HUES64 (cell line): ENCODE results near the gene KRTAP17-1.

Experiments used
- H3K27ac ChIP-seq: 2 replicates; pipeline ENCODE4 v1.7.0; 2013; ENCODE audit warnings: low read depth, low read length, inconsistent platforms
- H3K27me3 ChIP-seq: 2 replicates; pipeline ENCODE4 v1.6.1; 2013; ENCODE audit warnings: mild to moderate bottlenecking, low read length; ENCODE audit not compliant: insufficient read depth
- H3K36me3 ChIP-seq: 2 replicates; pipeline ENCODE4 v1.6.1; 2013; ENCODE audit warnings: mild to moderate bottlenecking, low read length; ENCODE audit not compliant: insufficient read depth
- H3K4me1 ChIP-seq: 2 replicates; pipeline ENCODE4 v1.6.1; 2013; ENCODE audit warnings: mild to moderate bottlenecking, low read length, moderate library complexity; ENCODE audit not compliant: insufficient read depth
- H3K4me3 ChIP-seq: 2 replicates; pipeline ENCODE4 v1.5.1; 2013; ENCODE audit warnings: mild to moderate bottlenecking, low read length, moderate library complexity
- H3K9ac ChIP-seq: 2 replicates; pipeline ENCODE4 v1.6.1; 2013; ENCODE audit warnings: mild to moderate bottlenecking, low read depth, low read length
- H3K9me3 ChIP-seq: 2 replicates; pipeline ENCODE4 v1.6.1; 2013; ENCODE audit warnings: low read depth, low read length; ENCODE audit not compliant: insufficient read depth
- WGBS: fragments of 150-250, 120-280 bp; methylation state at CpG from one replicate; pipeline ENCODE4 v1.1.7; 2013; ENCODE audit warnings: missing lambda C conversion rate; 5-methylcytosine and 5-hydroxymethylcytosine counted together

KRTAP17-1 gene

DNA sequence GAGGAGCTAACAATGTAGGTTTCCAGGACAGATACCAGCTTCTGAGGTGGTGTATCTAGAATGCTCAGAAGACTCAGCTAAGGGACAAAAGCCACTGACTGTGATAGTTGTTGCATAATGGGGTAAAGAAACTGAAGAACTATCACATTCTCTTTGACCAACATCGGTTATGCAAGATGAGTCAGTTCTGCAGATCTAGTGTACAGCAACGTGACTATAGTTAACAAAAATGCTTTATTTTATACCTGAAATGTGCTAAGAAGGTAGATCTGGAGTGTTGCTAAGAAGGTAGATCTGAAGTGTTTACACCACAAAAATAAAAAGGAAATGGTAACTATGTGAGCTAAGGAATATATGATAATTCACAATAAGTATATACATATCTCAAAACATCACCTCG is 47.8 kb downstream of the KRTAP17-1 start:
- no peaks in the 10 kb centered on the region; the same call in 1 of the 2 replicates for H3K27me3 ChIP-seq
- H3K36me3 ChIP-seq = no peaks in the 10 kb centered on the region
- H3K4me1 ChIP-seq = no peaks in the 10 kb centered on the region
- WGBS = 88% methylated on average over 1 of the region's 3 CpGs
- no peak overlapping the region for H3K27ac ChIP-seq
- no peak overlapping the region for H3K9ac ChIP-seq
- H3K4me3 ChIP-seq = no peak overlapping the region
- no peaks in the 10 kb centered on the region for H3K9me3 ChIP-seq

DNA sequence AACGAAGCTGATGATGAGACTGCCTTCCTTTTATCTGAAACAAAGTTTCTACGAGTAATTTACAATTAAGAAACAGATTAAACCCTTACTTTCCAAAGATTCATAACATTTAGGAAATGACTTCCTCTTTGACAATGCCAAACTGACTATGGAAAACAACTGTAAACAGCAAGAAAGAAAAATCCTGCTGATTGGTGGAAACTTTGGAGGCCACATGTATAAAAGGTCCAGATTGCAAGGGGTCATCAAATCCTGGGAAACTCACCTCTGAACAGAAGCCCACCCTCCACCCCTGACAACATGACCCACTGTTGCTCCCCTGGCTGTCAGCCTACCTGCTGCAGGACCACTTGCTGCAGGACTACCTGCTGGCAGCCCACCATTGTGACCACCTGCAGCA is 50.4 kb downstream of the KRTAP17-1 start, which contains the start of gene KRTAP9-6:
Gene KRTAP9-6, plus strand, starts transcription at position 301 of the 400 bp plus-strand sequence. Its CDS starts 0 bp downstream, at position 301.
- WGBS = 89% methylated on average over 2 of the region's 2 CpGs
- no peaks in the 10 kb centered on the region for H3K4me1 ChIP-seq

More for the DNA sequence above, 50.4 kb downstream of the KRTAP17-1 start, which contains the start of gene KRTAP9-6:
- Histone ChIP-seq H3K27ac (no peak within 1 kb of the TSS), H3K9ac (no peak within 1 kb of the TSS), H3K36me3 (no peaks in the 10 kb centered on the region), H3K4me3 (no peak within 1 kb of the TSS), H3K27me3 (no peaks in the 10 kb centered on the region; the same call in 1 of the 2 replicates), H3K9me3 (no peaks in the 10 kb centered on the region)
